Liver (tissue), 3 donors: ENCODE results near the gene HPDL.
"Not testable (repeated sequence)": the region's sequence is repeated elsewhere in the genome, so short reads cannot be mapped to it uniquely, and the experiment has no call there.

Experiments
- JUND ChIP-seq, 2 donors: IDR thresholded peaks; 2 replicates each; pipeline ENCODE4 v1.6.1; 2016; ENCODE audit warnings: antibody characterized with exemption in 2 of 2
- RAD21 ChIP-seq, 2 donors: IDR thresholded peaks; 2 replicates each; pipeline ENCODE4 v1.6.1; 2016; ENCODE audit warnings: antibody characterized with exemption in 2 of 2, mild to moderate bottlenecking in 2 of 2
- YY1 ChIP-seq: IDR thresholded peaks from 2 replicates; pipeline ENCODE4 v1.6.1; 2016; ENCODE audit warnings: antibody characterized with exemption, mild to moderate bottlenecking
- TF ChIP-seq, protein P1 (sequence below): fragments of 150-350 bp; IDR thresholded peaks from 2 replicates; pipeline ENCODE4 v1.5.1; 2017; ENCODE audit warnings: improper control_type of control experiment, low read depth, low read length; ENCODE audit not compliant: missing input control
- TF ChIP-seq, protein P2 (sequence below): IDR thresholded peaks from 2 replicates; pipeline ENCODE4 v1.6.1; 2016; ENCODE audit warnings: antibody characterized with exemption
- donor health status: healthy.
- donor health status: healthy.

DNA sequence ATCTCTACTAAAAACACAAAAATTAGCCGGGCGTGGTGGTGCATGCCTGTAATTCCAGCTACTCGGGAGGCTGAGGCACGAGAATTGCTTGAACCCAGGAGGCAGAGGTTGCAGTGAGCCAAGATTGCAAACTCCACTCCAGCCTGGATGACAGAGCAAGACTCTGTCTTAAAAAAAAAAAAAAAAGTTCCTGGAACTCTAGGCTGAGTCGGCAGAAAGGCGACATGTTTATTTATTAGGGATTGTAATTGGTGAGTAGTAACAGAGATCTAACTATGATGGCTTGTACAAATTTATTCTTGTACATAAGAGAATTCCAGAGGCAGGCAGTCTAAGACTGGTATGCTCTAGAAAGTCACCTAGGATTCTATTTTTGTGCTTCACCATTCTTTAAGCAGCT lies 35.7 kb upstream of the HPDL start:
- TF ChIP-seq, protein P1, sequence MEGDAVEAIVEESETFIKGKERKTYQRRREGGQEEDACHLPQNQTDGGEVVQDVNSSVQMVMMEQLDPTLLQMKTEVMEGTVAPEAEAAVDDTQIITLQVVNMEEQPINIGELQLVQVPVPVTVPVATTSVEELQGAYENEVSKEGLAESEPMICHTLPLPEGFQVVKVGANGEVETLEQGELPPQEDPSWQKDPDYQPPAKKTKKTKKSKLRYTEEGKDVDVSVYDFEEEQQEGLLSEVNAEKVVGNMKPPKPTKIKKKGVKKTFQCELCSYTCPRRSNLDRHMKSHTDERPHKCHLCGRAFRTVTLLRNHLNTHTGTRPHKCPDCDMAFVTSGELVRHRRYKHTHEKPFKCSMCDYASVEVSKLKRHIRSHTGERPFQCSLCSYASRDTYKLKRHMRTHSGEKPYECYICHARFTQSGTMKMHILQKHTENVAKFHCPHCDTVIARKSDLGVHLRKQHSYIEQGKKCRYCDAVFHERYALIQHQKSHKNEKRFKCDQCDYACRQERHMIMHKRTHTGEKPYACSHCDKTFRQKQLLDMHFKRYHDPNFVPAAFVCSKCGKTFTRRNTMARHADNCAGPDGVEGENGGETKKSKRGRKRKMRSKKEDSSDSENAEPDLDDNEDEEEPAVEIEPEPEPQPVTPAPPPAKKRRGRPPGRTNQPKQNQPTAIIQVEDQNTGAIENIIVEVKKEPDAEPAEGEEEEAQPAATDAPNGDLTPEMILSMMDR = not testable (repeated sequence)
- TF ChIP-seq YY1; JUND (IDR thresholded peaks at IDR 0.05); RAD21 (IDR thresholded peaks at IDR 0.05): not testable (repeated sequence)
- TF ChIP-seq, protein P2, sequence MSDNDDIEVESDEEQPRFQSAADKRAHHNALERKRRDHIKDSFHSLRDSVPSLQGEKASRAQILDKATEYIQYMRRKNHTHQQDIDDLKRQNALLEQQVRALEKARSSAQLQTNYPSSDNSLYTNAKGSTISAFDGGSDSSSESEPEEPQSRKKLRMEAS = not testable (repeated sequence)
